Activated CD8-positive, alpha-beta T cell treated with anti-CD3 and anti-CD28 coated beads for 36 hours (primary cell): ENCODE data around the gene TREML2. TPM values are rescaled to one million over a fixed set of nuclear protein-coding genes. Genes with fewer than 3 reads are reported as not detected.

Source experiments
- ATAC-seq: fragments of 200-7000 bp; cut with Tn5 transposase; one replicate; pipeline ENCODE4 v1.10.0; 2021; ENCODE audit warnings: mild to moderate bottlenecking, moderate library complexity
- CTCF ChIA-PET: fragments of 350-600 bp; sonication (Branson Sonifier 250); formaldehyde crosslinking; loops from one replicate; lab custom pipeline; 2021; ENCODE audit warnings: antibody characterized with exemption; lab: Charles Lee
- POLR2A ChIA-PET: fragments of 350-600 bp; sonication (Branson Sonifier 250); formaldehyde crosslinking; loops from one replicate; lab custom pipeline; 2021; ENCODE audit warnings: antibody characterized with exemption; lab: Charles Lee
- DNase-seq: peaks from one replicate; pipeline ENCODE4 v3.0.0-alpha.2; 2020
- H3K27ac Mint-ChIP-seq: one replicate; pipeline ENCODE4 v1.8.0; 2021; ENCODE audit warnings: mild to moderate bottlenecking, mixed read lengths
- H3K27me3 Mint-ChIP-seq: one replicate; pipeline ENCODE4 v1.8.0; 2021; ENCODE audit warnings: mixed read lengths
- H3K36me3 Mint-ChIP-seq: one replicate; pipeline ENCODE4 v1.8.0; 2021; ENCODE audit warnings: low read depth, mixed read lengths
- H3K4me1 Mint-ChIP-seq: one replicate; pipeline ENCODE4 v1.8.0; 2021; ENCODE audit warnings: low read depth, mixed read lengths
- H3K4me3 Mint-ChIP-seq: one replicate; pipeline ENCODE4 v1.8.0; 2021; ENCODE audit warnings: mild to moderate bottlenecking, moderate library complexity, mixed read lengths
- H3K9me3 Mint-ChIP-seq: one replicate; pipeline ENCODE4 v1.8.0; 2021; ENCODE audit warnings: mixed read lengths
- intact Hi-C: fragments of 100-400 bp; cut with micrococcal nuclease; formaldehyde crosslinking; loops from one replicate; pipeline ENCODE4 v1.10.0; 2022
- total RNA-seq, 2 experiments: library from RNA; stranded (reverse); gene quantifications; one replicate each; pipeline ENCODE4 v1.2.3, GENCODE V29; 2021
- TF ChIP-seq, protein P1 (sequence below): fragments of 200-600 bp; IDR thresholded peaks from one replicate; pipeline ENCODE4 v1.8.0; 2022; ENCODE audit warnings: antibody characterized with exemption, mild to moderate bottlenecking

TREML2 gene
- total RNA-seq, 2 experiments from 2014 or later, result 6.9 to 8.2 TPM

DNA sequence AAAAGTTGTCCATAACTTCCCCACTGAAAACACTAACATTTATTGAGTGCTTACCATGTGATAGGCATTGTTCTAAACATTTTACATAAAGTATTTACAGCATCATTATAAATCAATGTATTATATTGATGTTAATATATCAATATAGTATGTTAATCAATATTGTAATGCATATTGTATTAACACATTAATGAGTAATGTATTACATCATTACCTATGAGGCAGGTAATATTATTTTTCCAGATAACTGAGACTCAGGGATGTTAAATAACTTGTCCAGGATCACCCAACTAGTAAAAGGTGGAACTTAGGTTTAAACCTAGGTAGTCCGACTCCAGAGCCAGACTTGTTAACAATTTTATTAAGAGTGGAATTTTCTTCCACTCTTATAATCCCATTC is 25.9 kb downstream of the TREML2 start:
- ATAC-seq (no peak), DNase-seq (no peak)
- H3K4me1 Mint-ChIP-seq, result no peaks in the 10 kb centered on the region
- TF ChIP-seq, protein P1, sequence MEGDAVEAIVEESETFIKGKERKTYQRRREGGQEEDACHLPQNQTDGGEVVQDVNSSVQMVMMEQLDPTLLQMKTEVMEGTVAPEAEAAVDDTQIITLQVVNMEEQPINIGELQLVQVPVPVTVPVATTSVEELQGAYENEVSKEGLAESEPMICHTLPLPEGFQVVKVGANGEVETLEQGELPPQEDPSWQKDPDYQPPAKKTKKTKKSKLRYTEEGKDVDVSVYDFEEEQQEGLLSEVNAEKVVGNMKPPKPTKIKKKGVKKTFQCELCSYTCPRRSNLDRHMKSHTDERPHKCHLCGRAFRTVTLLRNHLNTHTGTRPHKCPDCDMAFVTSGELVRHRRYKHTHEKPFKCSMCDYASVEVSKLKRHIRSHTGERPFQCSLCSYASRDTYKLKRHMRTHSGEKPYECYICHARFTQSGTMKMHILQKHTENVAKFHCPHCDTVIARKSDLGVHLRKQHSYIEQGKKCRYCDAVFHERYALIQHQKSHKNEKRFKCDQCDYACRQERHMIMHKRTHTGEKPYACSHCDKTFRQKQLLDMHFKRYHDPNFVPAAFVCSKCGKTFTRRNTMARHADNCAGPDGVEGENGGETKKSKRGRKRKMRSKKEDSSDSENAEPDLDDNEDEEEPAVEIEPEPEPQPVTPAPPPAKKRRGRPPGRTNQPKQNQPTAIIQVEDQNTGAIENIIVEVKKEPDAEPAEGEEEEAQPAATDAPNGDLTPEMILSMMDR, result no peak
- H3K27ac Mint-ChIP-seq, result no peak overlapping the region
- H3K36me3 Mint-ChIP-seq, result no peaks in the 10 kb centered on the region
- no peaks in the 10 kb centered on the region for H3K27me3 Mint-ChIP-seq
- H3K4me3 Mint-ChIP-seq, result no peak overlapping the region
- POLR2A ChIA-PET, result no interaction called here
- intact Hi-C loops, result no loop called here
- CTCF ChIA-PET, result interaction anchor here (1.2 kb wide), 1 partner anchor 107 kb away, joined by 3 read pairs; no protein-coding TSS in a partner anchor
- H3K9me3 Mint-ChIP-seq, result no peaks in the 10 kb centered on the region

GRCh38 chr6:41174610-41175009 is 26.3 kb downstream of the TREML2 start:
- ChIA-PET CTCF (no interaction called here), POLR2A (interaction anchor here (1.0 kb wide), 1 partner anchor 8 kb away, joined by 3 read pairs; no protein-coding TSS in a partner anchor)
- no peaks in the 10 kb centered on the region for H3K4me1 Mint-ChIP-seq
- no peak overlapping the region for H3K27ac Mint-ChIP-seq
- no peaks in the 10 kb centered on the region for H3K27me3 Mint-ChIP-seq
- TF ChIP-seq, protein P1, result no peak
- no peaks in the 10 kb centered on the region for H3K9me3 Mint-ChIP-seq
- intact Hi-C loops, result no loop called here
- H3K36me3 Mint-ChIP-seq, result no peaks in the 10 kb centered on the region
- no peak overlapping the region for H3K4me3 Mint-ChIP-seq
- DNase-seq (no peak), ATAC-seq (no peak)

DNA sequence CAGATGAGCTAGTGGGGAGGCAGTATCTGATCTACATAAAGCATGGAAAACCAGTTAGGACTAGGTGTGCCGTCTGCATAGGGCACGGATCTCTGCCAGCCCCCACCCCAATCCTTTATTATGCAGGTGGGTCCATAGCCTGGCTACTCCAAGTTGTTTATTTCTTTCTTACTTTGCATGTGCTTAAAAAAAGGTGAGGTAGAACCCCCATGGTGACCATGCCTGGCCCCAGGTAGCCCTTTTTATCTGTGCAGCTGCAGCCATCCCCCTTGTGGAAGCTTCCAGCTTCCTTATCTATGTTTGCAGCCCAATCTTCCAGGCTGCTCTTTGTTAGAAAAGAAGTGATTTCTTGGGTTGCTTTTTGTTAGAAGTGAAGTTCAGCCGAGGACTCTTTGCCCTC is 29.0 kb downstream of the TREML2 start:
- DNase-seq (no peak), ATAC-seq (no peak)
- TF ChIP-seq, protein P1, result no peak
- H3K27me3 Mint-ChIP-seq, result no peaks in the 10 kb centered on the region
- H3K9me3 Mint-ChIP-seq, result no peaks in the 10 kb centered on the region
- intact Hi-C loops, result no loop called here
- no peaks in the 10 kb centered on the region for H3K4me1 Mint-ChIP-seq
- H3K27ac Mint-ChIP-seq, result no peak overlapping the region
- H3K4me3 Mint-ChIP-seq, result no peak overlapping the region
- no peaks in the 10 kb centered on the region for H3K36me3 Mint-ChIP-seq
- ChIA-PET CTCF (interaction anchor here (0.7 to 4.1 kb wide), 2 partner anchors 9 to 149 kb away, joined by 3 to 21 read pairs; no protein-coding TSS in a partner anchor), POLR2A (no interaction called here)

DNA sequence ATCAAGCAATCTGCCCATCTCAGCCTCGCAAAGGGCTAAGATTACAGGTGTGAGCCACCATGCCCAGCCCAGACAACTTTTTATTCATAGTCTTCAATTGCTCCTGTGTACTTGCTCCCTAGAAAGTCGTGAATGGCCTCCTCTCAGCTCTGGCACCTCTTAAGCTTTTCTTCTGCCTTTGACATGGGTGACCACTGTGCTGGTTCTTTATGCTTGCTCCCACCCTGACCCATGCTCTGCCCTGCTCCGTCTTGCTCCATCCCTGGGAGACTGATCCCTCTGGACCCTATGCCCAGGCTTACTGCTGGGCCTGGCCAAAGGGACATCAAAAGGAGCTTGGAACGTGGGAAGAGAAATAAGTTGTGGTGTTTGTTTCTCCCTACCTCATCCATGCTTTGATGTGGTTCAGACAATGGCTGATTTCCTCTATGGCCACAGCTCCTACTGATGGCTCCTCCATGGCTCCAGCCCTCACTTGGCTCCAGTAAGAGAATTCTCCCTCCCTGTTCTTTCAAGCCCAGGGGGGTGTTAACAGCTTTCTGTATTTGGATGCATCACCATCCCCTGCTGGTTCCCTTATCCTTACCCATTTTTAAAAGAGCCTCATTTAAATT is 30.3 kb downstream of the TREML2 start:
- ChIA-PET POLR2A (interaction anchor here (0.8 kb wide), 1 partner anchor 9 kb away, joined by 3 read pairs; no protein-coding TSS in a partner anchor), CTCF (interaction anchor here (1.4 to 4.1 kb wide), 2 partner anchors 11 to 22 kb away, joined by 3 to 21 read pairs; no protein-coding TSS in a partner anchor)
- no peaks in the 10 kb centered on the region for H3K9me3 Mint-ChIP-seq
- no peak for ATAC-seq
- no peak for DNase-seq
- H3K27me3 Mint-ChIP-seq, result no peaks in the 10 kb centered on the region
- H3K4me1 Mint-ChIP-seq, result no peaks in the 10 kb centered on the region
- no peak overlapping the region for H3K27ac Mint-ChIP-seq
- TF ChIP-seq, protein P1, result no peak
- intact Hi-C loops, result no loop called here
- H3K4me3 Mint-ChIP-seq, result no peak overlapping the region
- no peaks in the 10 kb centered on the region for H3K36me3 Mint-ChIP-seq

GRCh38 chr6:41167173-41167963 is 33.6 kb downstream of the TREML2 start:
- POLR2A ChIA-PET, result no interaction called here
- H3K27ac Mint-ChIP-seq, result no peak overlapping the region
- DNase-seq (peak; percentile 32), ATAC-seq (peak; percentile 34)
- no peaks in the 10 kb centered on the region for H3K4me1 Mint-ChIP-seq
- intact Hi-C loops, result no loop called here
- CTCF ChIA-PET, result interaction anchor here (1.0 to 1.3 kb wide), 2 partner anchors 15 to 92 kb away, joined by 3 read pairs; no protein-coding TSS in a partner anchor
- H3K36me3 Mint-ChIP-seq, result no peaks in the 10 kb centered on the region
- H3K9me3 Mint-ChIP-seq, result no peaks in the 10 kb centered on the region
- TF ChIP-seq, protein P1, result no peak
- no peak overlapping the region for H3K4me3 Mint-ChIP-seq
- no peaks in the 10 kb centered on the region for H3K27me3 Mint-ChIP-seq
